Stimulated activated CD4-positive, alpha-beta T cell treated with anti-CD3 and anti-CD28 coated beads, Interleukin-4, amount 100 ng/mL, for 24 hours (primary cell): ENCODE data around the gene OLFM2.
A peak's percentile ranks its signal among the peaks of the same experiment; 100 is the strongest.
"Not testable (repeated sequence)": the region's sequence is repeated elsewhere in the genome, so short reads cannot be mapped to it uniquely, and the experiment has no call there.

Experiments
- DNase-seq: peaks from one replicate; pipeline ENCODE4 v3.0.0-alpha.2; 2020

The OLFM2 gene

GRCh38 chr19:9941231-9941630 lies 4.9 kb upstream of the OLFM2 start:
- no peak for DNase-seq

- DNase-seq = no peak
Observed at GRCh38 chr19:9940778-9941177, 4.5 kb upstream of the OLFM2 start.

- DNase-seq = no peak
Observed at GRCh38 chr19:9939301-9939913, 3.1 kb upstream of the OLFM2 start.

GRCh38 chr19:9937001-9937411 lies 691 bp upstream of the OLFM2 start:
- DNase-seq = no peak

GRCh38 chr19:9935506-9936325 lies 599 bp downstream of the OLFM2 start:
- no peak for DNase-seq

- DNase-seq = peak; percentile 87
Observed at GRCh38 chr19:9934132-9934950, 2.0 kb downstream of the OLFM2 start.

GRCh38 chr19:9932835-9933234 lies 3.5 kb downstream of the OLFM2 start:
- DNase-seq = no peak

GRCh38 chr19:9931629-9932028 lies 4.7 kb downstream of the OLFM2 start:
- no peak for DNase-seq

GRCh38 chr19:9923440-9923839 lies 12.9 kb downstream of the OLFM2 start:
- no peak for DNase-seq

GRCh38 chr19:9922782-9923379 lies 13.4 kb downstream of the OLFM2 start:
- not testable (repeated sequence) for DNase-seq

GRCh38 chr19:9917321-9917720 lies 19.0 kb downstream of the OLFM2 start:
- no peak for DNase-seq

GRCh38 chr19:9916719-9917118 lies 19.6 kb downstream of the OLFM2 start:
- no peak for DNase-seq

GRCh38 chr19:9914315-9915207 lies 21.8 kb downstream of the OLFM2 start:
- DNase-seq = peak; percentile 81

- DNase-seq = no peak
Observed at GRCh38 chr19:9914001-9914314, 22.4 kb downstream of the OLFM2 start.

GRCh38 chr19:9913237-9914000 lies 22.9 kb downstream of the OLFM2 start:
- no peak for DNase-seq

GRCh38 chr19:9912551-9913236 lies 23.6 kb downstream of the OLFM2 start:
- no peak for DNase-seq

- no peak for DNase-seq
Observed at GRCh38 chr19:9911524-9912185, 24.7 kb downstream of the OLFM2 start.

GRCh38 chr19:9910625-9911024 lies 25.7 kb downstream of the OLFM2 start:
- no peak for DNase-seq

GRCh38 chr19:9909251-9909650 lies 27.1 kb downstream of the OLFM2 start:
- no peak for DNase-seq

GRCh38 chr19:9906475-9907087 lies 29.7 kb downstream of the OLFM2 start:
- no peak for DNase-seq
